GM12891 (cell line): Measurements from ENCODE around the gene VPS4A.

ENCODE experiments used
- POLR2A ChIP-seq: IDR thresholded peaks from 2 replicates; pipeline ENCODE4 v1.6.1; 2011; ENCODE audit warnings: low read depth, low read length, control low read depth
- POLR2AphosphoS5 ChIP-seq: IDR thresholded peaks from 2 replicates; pipeline ENCODE4 v1.6.1; 2011; ENCODE audit warnings: low read depth, low read length, control low read depth
- TAF1 ChIP-seq: IDR thresholded peaks from 2 replicates; pipeline ENCODE4 v1.6.1; 2011; ENCODE audit warnings: low read depth, low read length, control low read depth

GRCh38 chr16:69307091-69307490, 4.1 kb upstream of the VPS4A start:
- TF ChIP-seq POLR2AphosphoS5 (no peak), POLR2A (no peak), TAF1 (no peak)
